Stimulated activated CD8-positive, alpha-beta memory T cell treated with anti-CD3 and anti-CD28 coated beads, Interleukin-2, amount 100 ng/mL, for 1 hour (primary cell): ENCODE data around the gene MALAT1.
A peak's percentile ranks its signal among the peaks of the same experiment; 100 is the strongest.
"Not testable (repeated sequence)": the region's sequence is repeated elsewhere in the genome, so short reads cannot be mapped to it uniquely, and the experiment has no call there.

ENCODE experiments used
- DNase-seq, 2 donors: peaks; one replicate each; pipeline ENCODE4 v3.0.0-alpha.2; 2020; ENCODE audit warnings: low read depth in 2 of 2

MALAT1 gene

DNA sequence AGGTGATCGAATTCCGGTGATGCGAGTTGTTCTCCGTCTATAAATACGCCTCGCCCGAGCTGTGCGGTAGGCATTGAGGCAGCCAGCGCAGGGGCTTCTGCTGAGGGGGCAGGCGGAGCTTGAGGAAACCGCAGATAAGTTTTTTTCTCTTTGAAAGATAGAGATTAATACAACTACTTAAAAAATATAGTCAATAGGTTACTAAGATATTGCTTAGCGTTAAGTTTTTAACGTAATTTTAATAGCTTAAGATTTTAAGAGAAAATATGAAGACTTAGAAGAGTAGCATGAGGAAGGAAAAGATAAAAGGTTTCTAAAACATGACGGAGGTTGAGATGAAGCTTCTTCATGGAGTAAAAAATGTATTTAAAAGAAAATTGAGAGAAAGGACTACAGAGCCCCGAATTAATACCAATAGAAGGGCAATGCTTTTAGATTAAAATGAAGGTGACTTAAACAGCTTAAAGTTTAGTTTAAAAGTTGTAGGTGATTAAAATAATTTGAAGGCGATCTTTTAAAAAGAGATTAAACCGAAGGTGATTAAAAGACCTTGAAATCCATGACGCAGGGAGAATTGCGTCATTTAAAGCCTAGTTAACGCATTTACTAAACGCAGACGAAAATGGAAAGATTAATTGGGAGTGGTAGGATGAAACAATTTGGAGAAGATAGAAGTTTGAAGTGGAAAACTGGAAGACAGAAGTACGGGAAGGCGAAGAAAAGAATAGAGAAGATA is at the start of gene MALAT1:
Gene MALAT1, plus strand, starts transcription at position 69 of the 736 bp plus-strand sequence.
- peak; percentile 89 to 92 for DNase-seq

GRCh38 chr11:65451301-65451700 is 47.5 kb upstream of the MALAT1 start:
- DNase-seq = not testable (repeated sequence)

DNA sequence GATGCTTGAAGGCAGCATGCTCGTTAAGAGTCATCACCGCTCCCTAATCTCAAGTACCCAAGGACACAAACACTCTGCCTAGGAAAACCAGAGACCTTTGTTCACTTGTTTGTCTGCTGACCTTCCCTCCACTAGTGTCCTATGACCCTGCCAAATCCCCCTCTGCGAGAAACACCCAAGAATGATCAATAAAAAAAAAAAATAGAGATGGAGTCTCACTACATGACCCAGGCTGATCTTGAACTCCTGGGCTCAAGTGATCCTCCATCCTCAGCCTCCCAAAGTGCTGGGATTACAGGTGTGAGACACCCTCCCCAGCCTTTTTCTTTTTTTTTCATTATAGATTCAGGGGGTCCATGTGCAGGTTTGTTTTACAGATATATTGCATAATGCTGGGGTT is 46.6 kb upstream of the MALAT1 start:
- DNase-seq = not testable (repeated sequence)

DNA sequence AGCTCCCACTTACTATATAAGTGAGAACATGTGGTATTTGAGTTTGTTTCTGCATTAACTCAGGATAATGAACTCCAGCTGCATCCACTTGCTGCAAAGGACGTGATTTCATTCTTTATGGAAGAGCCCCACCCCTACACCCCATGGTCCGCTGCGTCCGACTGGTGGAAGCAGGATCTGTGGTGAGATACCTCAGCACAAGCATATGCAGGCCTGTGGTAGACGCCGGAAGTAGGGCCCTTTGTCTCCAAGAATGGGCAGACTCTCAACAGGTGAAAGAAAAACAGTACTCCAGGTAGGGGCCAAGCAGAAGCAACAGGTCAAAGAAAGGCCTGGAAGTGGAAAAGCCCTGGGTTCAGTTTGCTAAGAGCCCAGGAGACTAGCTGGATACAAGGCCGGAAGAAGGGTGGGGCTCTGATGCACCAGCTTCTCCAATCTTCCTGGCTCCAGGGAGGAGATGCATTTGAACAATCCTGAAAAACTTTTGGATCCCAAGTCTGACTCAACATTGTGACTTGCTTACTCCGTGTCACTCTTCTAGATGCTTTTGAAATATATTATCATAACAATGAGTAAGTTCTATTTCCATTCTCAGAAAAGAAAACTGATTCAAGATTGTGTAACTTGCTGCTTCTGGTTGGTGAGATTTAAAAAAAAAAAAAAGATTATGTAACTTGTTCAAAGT is 45.9 kb upstream of the MALAT1 start:
- no peak for DNase-seq

- DNase-seq = no peak
These were observed 44.5 kb upstream of the MALAT1 start for GRCh38 chr11:65454311-65454695.

- DNase-seq = peak; percentile 63 to 66
These were observed 44.0 kb upstream of the MALAT1 start for GRCh38 chr11:65454696-65455456.

DNA sequence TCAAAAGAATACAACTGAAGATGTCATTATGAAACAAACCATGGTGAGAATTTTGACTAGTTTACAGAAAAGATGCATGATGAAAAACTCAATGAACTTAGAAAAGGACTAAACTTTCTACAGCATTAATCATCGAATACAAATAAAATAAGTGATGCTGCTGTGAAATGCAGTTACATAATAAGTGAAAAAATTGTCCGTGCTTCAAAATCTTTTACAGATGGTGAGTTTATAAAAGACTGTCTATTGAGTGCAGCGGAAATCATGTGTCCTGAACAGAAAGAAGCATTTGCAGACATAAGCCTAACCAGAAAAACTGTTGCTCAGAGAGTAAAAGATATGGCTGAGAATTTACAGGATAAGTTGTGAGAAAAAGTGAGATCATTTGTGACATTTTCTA is 42.4 kb upstream of the MALAT1 start:
- DNase-seq = no peak

DNA sequence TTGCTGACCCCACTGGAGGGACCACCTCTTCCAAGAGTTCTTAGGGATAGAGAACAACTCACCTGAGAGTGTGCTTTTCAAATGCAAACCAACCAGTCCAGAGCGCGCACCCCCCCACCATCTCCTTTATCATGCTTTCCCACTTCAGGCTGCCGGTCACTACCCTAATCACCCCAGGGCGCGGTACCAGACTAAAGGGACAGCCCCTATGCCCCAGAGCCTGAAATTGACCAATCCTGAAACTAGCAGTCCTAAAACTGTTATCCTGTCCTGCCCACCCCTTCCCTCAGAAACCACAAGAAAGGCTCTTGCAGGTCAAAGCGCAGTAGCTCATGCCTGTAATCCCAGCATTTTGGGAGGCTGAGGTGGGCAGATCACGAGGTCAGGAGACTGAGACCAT is 39.3 kb upstream of the MALAT1 start:
- no peak for DNase-seq

DNA sequence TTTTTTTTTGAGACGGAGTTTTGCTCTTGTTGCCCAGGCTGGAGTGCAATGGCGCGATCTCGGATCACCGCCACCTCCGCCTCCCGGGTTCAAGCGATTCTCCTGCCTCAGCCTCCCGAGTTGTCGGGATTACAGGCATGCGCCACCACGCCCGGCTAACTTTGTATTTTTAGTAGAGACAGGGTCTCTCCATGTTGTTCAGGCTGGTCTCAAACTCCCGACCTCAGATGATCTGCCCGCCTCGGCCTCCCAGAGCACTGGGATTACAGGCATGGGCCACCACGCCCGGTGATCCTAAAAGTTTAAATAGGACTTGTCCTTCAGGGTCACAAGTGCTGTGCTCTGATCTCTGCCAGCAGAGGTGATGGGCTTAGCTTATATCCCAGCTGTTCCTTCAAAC is 33.4 kb upstream of the MALAT1 start:
- not testable (repeated sequence) for DNase-seq

GRCh38 chr11:65467306-65467705 is 31.5 kb upstream of the MALAT1 start:
- not testable (repeated sequence) for DNase-seq

DNA sequence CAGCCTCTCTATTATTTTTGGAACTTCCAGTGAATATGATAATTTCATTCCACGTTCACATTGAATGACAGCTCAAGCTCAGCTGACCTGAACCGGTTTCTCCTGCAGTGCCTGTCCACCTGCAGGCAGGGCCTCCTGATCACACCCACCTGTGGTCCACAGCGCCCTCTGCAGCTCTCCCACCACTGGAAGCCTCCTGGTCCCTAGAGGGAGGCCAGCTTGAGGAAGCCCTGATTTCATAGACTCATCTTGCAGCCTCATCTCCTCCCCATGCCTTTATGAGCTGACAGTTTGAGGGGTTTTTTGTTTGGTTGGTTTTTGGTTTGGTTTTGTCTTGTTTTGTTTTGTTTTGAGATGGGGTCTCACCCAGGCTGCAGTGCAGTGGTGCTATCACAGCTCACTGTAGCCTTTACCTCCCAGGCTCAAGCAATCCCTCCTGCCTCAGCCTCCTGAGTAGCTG is 29.9 kb upstream of the MALAT1 start:
- DNase-seq = no peak

DNA sequence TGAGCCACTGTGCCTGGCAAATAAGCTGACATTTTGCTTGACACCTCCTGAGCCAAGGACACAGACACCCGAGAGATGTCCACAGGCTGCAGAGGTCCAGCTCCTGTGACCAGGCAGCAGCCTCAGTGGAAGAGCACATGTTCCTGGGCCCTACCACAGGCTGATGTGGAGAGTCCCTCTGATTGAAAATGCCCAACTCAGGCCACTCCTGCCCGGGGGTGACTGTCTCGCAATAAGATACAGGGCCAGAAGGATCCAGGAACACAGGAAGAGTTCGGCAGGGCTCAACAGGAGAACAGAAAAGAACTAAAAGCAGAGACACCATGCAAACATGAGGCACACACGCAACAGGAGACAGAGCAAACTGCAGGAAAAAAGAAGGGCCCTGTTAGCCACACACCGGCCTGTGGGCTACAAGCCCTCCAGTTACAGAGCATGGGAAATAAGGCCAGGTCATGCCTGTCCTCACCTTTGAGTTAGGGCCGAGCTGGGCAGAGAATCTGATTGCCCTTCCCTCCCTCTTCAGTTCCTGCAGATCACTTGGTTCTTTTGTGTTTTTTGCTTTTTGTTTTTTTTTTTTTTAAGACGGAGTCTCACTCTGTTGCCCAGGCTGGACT is 28.3 kb upstream of the MALAT1 start:
- DNase-seq = no peak

DNA sequence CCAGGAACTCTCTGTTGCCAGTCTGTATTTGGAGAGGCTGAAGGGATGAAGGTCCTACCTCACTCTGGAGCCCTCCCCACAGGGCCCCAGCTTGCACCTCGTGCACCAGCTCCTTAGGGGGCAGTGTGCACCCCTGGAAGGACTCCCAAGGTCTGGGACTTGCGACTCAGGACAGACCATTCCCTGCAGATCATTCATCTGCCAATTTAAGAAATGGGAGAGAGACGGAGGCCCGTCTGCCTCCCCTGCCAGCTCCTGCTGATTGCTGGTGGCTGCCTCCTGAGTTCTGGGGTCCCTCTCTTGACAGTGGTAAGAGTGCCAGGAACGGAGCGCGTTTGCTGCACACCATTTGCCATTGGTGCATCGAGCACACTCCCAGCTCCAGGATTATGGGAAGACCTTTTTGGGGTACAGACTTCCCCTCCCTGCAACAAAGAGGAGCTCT is 27.4 kb upstream of the MALAT1 start:
- no peak for DNase-seq

GRCh38 chr11:65472588-65473277 is 26.1 kb upstream of the MALAT1 start:
- not testable (repeated sequence) for DNase-seq

- DNase-seq = no peak
These were observed 25.5 kb upstream of the MALAT1 start for GRCh38 chr11:65473278-65473860.

DNA sequence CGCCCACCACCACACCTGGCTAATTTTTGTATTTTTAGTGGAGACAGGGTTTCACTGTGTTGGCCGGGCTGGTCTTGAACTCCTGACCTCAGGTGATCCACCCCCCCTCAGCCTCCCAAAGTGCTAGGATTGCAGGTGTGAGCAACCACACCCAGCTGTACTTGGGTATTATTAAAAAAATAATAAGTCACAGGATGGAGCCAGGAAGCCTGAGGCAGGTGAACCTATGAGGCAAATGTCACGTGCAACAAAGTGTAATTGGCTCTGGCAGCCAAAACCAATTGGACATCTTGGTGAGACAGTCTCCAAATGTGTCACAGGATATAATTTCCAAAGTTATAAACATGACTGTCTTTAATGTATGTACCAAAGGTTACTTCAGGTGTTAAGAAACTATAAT is 24.0 kb upstream of the MALAT1 start:
- no peak for DNase-seq

- no peak for DNase-seq
These were observed 22.2 kb upstream of the MALAT1 start for GRCh38 chr11:65476632-65477148.

- DNase-seq = peak; percentile 83 to 84
These were observed 21.5 kb upstream of the MALAT1 start for GRCh38 chr11:65477149-65477965.

GRCh38 chr11:65478388-65479183 is 20.3 kb upstream of the MALAT1 start:
- DNase-seq = no peak
